Upper lobe of left lung (tissue), 6 donors: Measurements from ENCODE around the gene XRCC6. TPM values are rescaled to one million over a fixed set of nuclear protein-coding genes. Genes with fewer than 3 reads are reported as not detected.

Experiments
- ATAC-seq, 2 donors: fragments of 200-7000 bp; cut with Tn5 transposase; one replicate each; pipeline ENCODE4 v1.9.1; 2022; ENCODE audit warnings: mild to moderate bottlenecking in 2 of 2, moderate library complexity in 2 of 2; ENCODE audit not compliant: low FRiP score in 2 of 2
- DNase-seq, 2 donors: peaks; one replicate each; pipeline ENCODE4 v3.0.0-alpha.2; 2019 to 2020
- H3K27ac ChIP-seq, 4 donors: fragments of 200-600 bp; sonication (generic); one replicate each; pipeline ENCODE4 v1.5.1; 2016 to 2019
- H3K27me3 ChIP-seq, 4 donors: fragments of 200-600 bp; sonication (generic); one replicate each; pipeline ENCODE4 v1.5.1; 2017 to 2019
- H3K36me3 ChIP-seq, 4 donors: fragments of 200-600 bp; sonication (generic); one replicate each; pipeline ENCODE4 v1.5.1; 2016 to 2019
- H3K4me1 ChIP-seq, 4 donors: fragments of 200-600 bp; sonication (generic); one replicate each; pipeline ENCODE4 v1.5.1; 2018 to 2019
- H3K4me3 ChIP-seq, 4 donors: fragments of 200-600 bp; sonication (generic); one replicate each; pipeline ENCODE4 v1.5.1; 2017 to 2019; ENCODE audit warnings: mild to moderate bottlenecking in 2 of 4, moderate library complexity in 1 of 4
- H3K9me3 ChIP-seq, 4 donors: fragments of 200-600 bp; sonication (generic); one replicate each; pipeline ENCODE4 v1.5.1; 2018 to 2019
- CTCF ChIP-seq, 6 experiments: fragments of 450-650 bp in 4 of 6; fragments of 200-600 bp in 2 of 6; sonication (generic) in 2 of 6; IDR thresholded peaks; one replicate each; pipeline ENCODE4 v1.5.1; 2016 to 2019; ENCODE audit warnings: antibody characterized with exemption in 6 of 6
- EP300 ChIP-seq, 4 donors: sonication (generic); formaldehyde crosslinking; IDR thresholded peaks; one replicate each; pipeline ENCODE4 v1.5.1; 2017; ENCODE audit warnings: antibody characterized with exemption in 4 of 4, control low read depth in 2 of 4
- POLR2A ChIP-seq, 4 donors: fragments of 450-650 bp; IDR thresholded peaks; one replicate each; pipeline ENCODE4 v1.5.1; 2016 to 2017; ENCODE audit warnings: antibody characterized with exemption in 4 of 4, mild to moderate bottlenecking in 2 of 4
- POLR2AphosphoS5 ChIP-seq, 2 donors: sonication (generic); formaldehyde crosslinking; IDR thresholded peaks; one replicate each; pipeline ENCODE4 v1.5.1; 2017; ENCODE audit warnings: antibody characterized with exemption in 2 of 2
- WGBS, 2 donors: methylation state at CpG; one replicate each; pipeline ENCODE4 v1.1.5; 2017 to 2018; 5-methylcytosine and 5-hydroxymethylcytosine counted together
- total RNA-seq, 6 donors: library from RNA; depleted of rRNA in 4 of 6; stranded (reverse); fragments of >200 nt in 4 of 6; gene quantifications; one replicate each; pipeline versions ENCODE4 v1.1.0 to v1.2.1, GENCODE V29; 2016 to 2021
- donor health status: DM: no; HTN: no; CAD: no; lungs with moderate emphysema.
- donor health status: DM: no; HTN: yes; CAD: no; lungs with severe emphysema.

The XRCC6 gene
- total RNA-seq, 6 donors from 2014 or later, result 83.8 to 209 (median 167) TPM

DNA sequence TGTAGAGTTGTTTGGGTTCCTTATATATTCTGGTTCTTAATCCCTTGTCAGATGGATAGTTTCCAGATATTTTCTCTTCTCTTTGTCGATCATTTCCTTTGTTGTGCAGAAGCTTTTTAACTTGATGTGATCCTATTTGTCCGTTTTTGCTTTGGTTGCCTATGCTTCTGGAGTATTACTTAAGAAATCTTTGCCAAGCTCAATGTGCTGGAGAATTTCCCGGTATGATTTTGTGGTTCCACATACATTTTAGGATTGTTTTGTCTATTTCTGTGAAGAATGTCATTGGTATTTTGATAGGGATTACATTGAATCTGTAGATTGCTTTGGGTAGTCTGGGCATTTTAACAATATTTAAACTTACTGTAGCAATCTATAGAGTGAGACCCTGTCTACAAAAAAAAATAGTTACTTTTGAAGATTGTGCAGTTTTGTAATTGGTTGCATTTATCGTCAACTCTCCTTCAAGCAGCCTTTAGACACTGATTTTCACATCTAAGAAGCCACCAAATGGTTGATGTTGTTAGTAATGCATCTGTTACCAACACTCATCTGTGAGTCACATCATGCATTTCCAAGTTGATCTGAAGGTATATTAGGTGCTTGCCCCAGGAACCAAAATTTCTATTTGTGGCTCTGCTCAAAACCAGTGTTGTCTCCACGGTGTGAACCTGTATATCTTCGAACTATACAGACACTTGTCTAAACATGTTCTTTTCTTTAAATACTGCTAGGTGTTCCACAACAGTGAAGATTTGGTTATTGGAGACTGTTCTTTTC lies 21.4 kb downstream of the XRCC6 start:
- Histone ChIP-seq H3K36me3 (peaks cover 30 to 94% (median 66%) of the 10 kb centered on the region in 4 donors), H3K27me3 (no peaks in the 10 kb centered on the region), H3K4me1 (peaks cover 0 to 9% (median 4%) of the 10 kb centered on the region in 4 donors), H3K9me3 (no peaks in the 10 kb centered on the region), H3K27ac (no peak overlapping the region), H3K4me3 (no peak overlapping the region)
- WGBS, 2 donors, result 95 to 98% methylated on average over 6 of the region's 6 CpGs
- ATAC-seq (no peak), DNase-seq (no peak)
- TF ChIP-seq CTCF (IDR thresholded peaks at IDR 0.05), result no peak
- no peak for TF ChIP-seq POLR2A (IDR thresholded peaks at IDR 0.05)
- no peak for TF ChIP-seq EP300 (IDR thresholded peaks at IDR 0.05)
- TF ChIP-seq POLR2AphosphoS5 (IDR thresholded peaks at IDR 0.05), result no peak

- Histone ChIP-seq H3K4me1 (peaks cover 0 to 2% (median 0%) of the 10 kb centered on the region in 4 donors), H3K9me3 (no peaks in the 10 kb centered on the region), H3K36me3 (peaks cover 43 to 93% (median 79%) of the 10 kb centered on the region in 4 donors), H3K4me3 (no peak overlapping the region), H3K27ac (no peak overlapping the region), H3K27me3 (no peaks in the 10 kb centered on the region)
- no peak for DNase-seq
- ATAC-seq, result no peak
- 76 to 83% methylated on average over 3 of the region's 3 CpGs for WGBS, 2 donors
- TF ChIP-seq POLR2AphosphoS5 (IDR thresholded peaks at IDR 0.05) (no peak), POLR2A (IDR thresholded peaks at IDR 0.05) (no peak), EP300 (IDR thresholded peaks at IDR 0.05) (no peak), CTCF (IDR thresholded peaks at IDR 0.05) (no peak)
Observed at GRCh38 chr22:41647771-41648170, 26.7 kb downstream of the XRCC6 start.

GRCh38 chr22:41648432-41648831 lies 27.3 kb downstream of the XRCC6 start:
- Histone ChIP-seq H3K4me3 (no peak overlapping the region), H3K4me1 (peaks cover 0 to 2% (median 0%) of the 10 kb centered on the region in 4 donors), H3K36me3 (peaks cover 43 to 93% (median 80%) of the 10 kb centered on the region in 4 donors), H3K27me3 (no peaks in the 10 kb centered on the region), H3K27ac (no peak overlapping the region), H3K9me3 (no peaks in the 10 kb centered on the region)
- TF ChIP-seq POLR2A (IDR thresholded peaks at IDR 0.05) (no peak), CTCF (IDR thresholded peaks at IDR 0.05) (no peak), POLR2AphosphoS5 (IDR thresholded peaks at IDR 0.05) (no peak), EP300 (IDR thresholded peaks at IDR 0.05) (no peak)
- 97% methylated on average over 1 of the region's 1 CpG for WGBS, 2 donors
- DNase-seq, result no peak
- no peak for ATAC-seq

- 91 to 93% methylated on average over 1 of the region's 1 CpG for WGBS, 2 donors
- DNase-seq (no peak), ATAC-seq (no peak)
- peaks cover 54 to 96% (median 84%) of the 10 kb centered on the region in 4 donors for H3K36me3 ChIP-seq
- no peak overlapping the region for H3K4me3 ChIP-seq
- H3K9me3 ChIP-seq, result no peaks in the 10 kb centered on the region
- H3K27me3 ChIP-seq, result no peaks in the 10 kb centered on the region
- H3K27ac ChIP-seq, result no peak overlapping the region
- no peak for TF ChIP-seq EP300 (IDR thresholded peaks at IDR 0.05)
- TF ChIP-seq POLR2A (IDR thresholded peaks at IDR 0.05), result no peak
- TF ChIP-seq POLR2AphosphoS5 (IDR thresholded peaks at IDR 0.05), result no peak
- TF ChIP-seq CTCF (IDR thresholded peaks at IDR 0.05), result no peak
- H3K4me1 ChIP-seq, result no peaks in the 10 kb centered on the region
Observed at GRCh38 chr22:41650229-41650628, 29.1 kb downstream of the XRCC6 start.

DNA sequence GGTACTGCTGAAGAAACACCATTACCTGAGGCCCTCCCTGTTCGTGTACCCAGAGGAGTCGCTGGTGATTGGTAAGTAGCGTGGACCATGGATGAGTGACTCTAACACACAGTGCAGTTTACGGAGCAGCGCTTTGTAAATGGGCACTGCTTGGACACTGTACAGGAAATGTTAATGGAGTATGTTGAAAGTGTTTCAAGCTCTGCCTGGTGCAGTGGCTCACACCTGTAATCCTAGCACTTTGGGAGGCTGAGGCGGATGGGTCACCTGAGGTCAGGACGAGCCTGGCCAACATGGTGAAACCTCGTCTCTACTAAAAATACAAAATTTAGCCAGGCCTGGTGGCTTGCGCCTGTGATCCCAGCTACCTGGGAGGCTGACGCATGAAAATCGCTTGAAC lies 29.7 kb downstream of the XRCC6 start:
- H3K27ac ChIP-seq, result no peak overlapping the region
- H3K4me1 ChIP-seq, result no peaks in the 10 kb centered on the region
- DNase-seq, result no peak
- H3K4me3 ChIP-seq, result no peak overlapping the region
- peaks cover 59 to 98% (median 86%) of the 10 kb centered on the region in 4 donors for H3K36me3 ChIP-seq
- H3K27me3 ChIP-seq, result no peaks in the 10 kb centered on the region
- WGBS, 2 donors, result 93% methylated on average over 11 of the region's 11 CpGs
- no peaks in the 10 kb centered on the region for H3K9me3 ChIP-seq
- no peak for ATAC-seq
- TF ChIP-seq POLR2A (IDR thresholded peaks at IDR 0.05), result no peak
- TF ChIP-seq EP300 (IDR thresholded peaks at IDR 0.05), result no peak
- TF ChIP-seq CTCF (IDR thresholded peaks at IDR 0.05), result no peak
- TF ChIP-seq POLR2AphosphoS5 (IDR thresholded peaks at IDR 0.05), result no peak
